Neural cell (in vitro differentiated cells): ENCODE results near the gene PARP8.

Source experiments
- EZH2 ChIP-seq: fragments of 200-600, 300-800 bp; shearing (Covaris generic), sonication (generic); IDR thresholded peaks from 2 replicates; pipeline ENCODE4 v1.6.1; 2014; ENCODE audit warnings: antibody characterized with exemption, low read length, borderline replicate concordance, mild to moderate bottlenecking; ENCODE audit not compliant: insufficient read depth, poor library complexity, severe bottlenecking
- MXI1 ChIP-seq: fragments of 450-650 bp; conservative IDR thresholded peaks from 2 replicates; pipeline ENCODE4 v1.6.1; 2014; ENCODE audit warnings: antibody characterized with exemption, mild to moderate bottlenecking; ENCODE audit not compliant: poor library complexity, severe bottlenecking
- POLR2AphosphoS5 ChIP-seq: IDR thresholded peaks from 2 replicates; pipeline ENCODE4 v1.6.1; 2012
- TF ChIP-seq, protein P1 (sequence below): IDR thresholded peaks from 2 replicates; pipeline ENCODE4 v1.6.1; 2012; ENCODE audit warnings: borderline replicate concordance
- TF ChIP-seq, protein P2 (sequence below): fragments of 450-650 bp; IDR thresholded peaks from 2 replicates; pipeline ENCODE4 v1.5.1; 2014; ENCODE audit warnings: antibody characterized with exemption, mild to moderate bottlenecking, moderate library complexity; ENCODE audit not compliant: poor library complexity, severe bottlenecking

DNA sequence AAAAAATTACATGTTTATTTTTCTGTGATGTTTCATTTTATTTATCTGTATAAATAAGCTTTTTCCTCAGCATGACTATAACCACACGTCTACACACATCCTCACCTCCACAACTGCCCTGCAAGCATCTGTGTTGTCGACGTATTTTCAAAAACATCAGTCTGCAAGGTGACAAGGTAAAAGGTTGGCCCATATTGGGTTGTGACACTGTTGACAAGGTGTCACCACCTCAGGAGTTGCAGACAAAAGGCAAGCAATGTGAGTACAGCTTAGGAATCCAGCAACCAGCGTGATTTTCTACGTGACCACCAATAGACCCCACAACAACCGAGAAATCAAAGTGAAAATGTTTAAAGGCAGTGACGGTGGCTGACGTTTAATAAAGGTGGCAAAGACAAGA lies 187.6 kb downstream of the PARP8 start:
- TF ChIP-seq MXI1 (no peak), POLR2AphosphoS5 (peak; percentile 86), EZH2 (no peak)
- TF ChIP-seq, protein P1, sequence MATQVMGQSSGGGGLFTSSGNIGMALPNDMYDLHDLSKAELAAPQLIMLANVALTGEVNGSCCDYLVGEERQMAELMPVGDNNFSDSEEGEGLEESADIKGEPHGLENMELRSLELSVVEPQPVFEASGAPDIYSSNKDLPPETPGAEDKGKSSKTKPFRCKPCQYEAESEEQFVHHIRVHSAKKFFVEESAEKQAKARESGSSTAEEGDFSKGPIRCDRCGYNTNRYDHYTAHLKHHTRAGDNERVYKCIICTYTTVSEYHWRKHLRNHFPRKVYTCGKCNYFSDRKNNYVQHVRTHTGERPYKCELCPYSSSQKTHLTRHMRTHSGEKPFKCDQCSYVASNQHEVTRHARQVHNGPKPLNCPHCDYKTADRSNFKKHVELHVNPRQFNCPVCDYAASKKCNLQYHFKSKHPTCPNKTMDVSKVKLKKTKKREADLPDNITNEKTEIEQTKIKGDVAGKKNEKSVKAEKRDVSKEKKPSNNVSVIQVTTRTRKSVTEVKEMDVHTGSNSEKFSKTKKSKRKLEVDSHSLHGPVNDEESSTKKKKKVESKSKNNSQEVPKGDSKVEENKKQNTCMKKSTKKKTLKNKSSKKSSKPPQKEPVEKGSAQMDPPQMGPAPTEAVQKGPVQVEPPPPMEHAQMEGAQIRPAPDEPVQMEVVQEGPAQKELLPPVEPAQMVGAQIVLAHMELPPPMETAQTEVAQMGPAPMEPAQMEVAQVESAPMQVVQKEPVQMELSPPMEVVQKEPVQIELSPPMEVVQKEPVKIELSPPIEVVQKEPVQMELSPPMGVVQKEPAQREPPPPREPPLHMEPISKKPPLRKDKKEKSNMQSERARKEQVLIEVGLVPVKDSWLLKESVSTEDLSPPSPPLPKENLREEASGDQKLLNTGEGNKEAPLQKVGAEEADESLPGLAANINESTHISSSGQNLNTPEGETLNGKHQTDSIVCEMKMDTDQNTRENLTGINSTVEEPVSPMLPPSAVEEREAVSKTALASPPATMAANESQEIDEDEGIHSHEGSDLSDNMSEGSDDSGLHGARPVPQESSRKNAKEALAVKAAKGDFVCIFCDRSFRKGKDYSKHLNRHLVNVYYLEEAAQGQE: no peak
- TF ChIP-seq, protein P2, sequence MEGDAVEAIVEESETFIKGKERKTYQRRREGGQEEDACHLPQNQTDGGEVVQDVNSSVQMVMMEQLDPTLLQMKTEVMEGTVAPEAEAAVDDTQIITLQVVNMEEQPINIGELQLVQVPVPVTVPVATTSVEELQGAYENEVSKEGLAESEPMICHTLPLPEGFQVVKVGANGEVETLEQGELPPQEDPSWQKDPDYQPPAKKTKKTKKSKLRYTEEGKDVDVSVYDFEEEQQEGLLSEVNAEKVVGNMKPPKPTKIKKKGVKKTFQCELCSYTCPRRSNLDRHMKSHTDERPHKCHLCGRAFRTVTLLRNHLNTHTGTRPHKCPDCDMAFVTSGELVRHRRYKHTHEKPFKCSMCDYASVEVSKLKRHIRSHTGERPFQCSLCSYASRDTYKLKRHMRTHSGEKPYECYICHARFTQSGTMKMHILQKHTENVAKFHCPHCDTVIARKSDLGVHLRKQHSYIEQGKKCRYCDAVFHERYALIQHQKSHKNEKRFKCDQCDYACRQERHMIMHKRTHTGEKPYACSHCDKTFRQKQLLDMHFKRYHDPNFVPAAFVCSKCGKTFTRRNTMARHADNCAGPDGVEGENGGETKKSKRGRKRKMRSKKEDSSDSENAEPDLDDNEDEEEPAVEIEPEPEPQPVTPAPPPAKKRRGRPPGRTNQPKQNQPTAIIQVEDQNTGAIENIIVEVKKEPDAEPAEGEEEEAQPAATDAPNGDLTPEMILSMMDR: no peak
